GM18511 (cell line): ENCODE results near the gene SOWAHD.
A peak's percentile ranks its signal among the peaks of the same experiment; 100 is the strongest.
"Not testable (repeated sequence)": the region's sequence is repeated elsewhere in the genome, so short reads cannot be mapped to it uniquely, and the experiment has no call there.

Experiments
- ATAC-seq: cut with Tn5 transposase; IDR thresholded peaks from one replicate; pipeline ENCODE4 v1.9.1; 2021; ENCODE audit warnings: mild to moderate bottlenecking, moderate library complexity; ENCODE audit not compliant: unreplicated experiment

The SOWAHD gene

DNA sequence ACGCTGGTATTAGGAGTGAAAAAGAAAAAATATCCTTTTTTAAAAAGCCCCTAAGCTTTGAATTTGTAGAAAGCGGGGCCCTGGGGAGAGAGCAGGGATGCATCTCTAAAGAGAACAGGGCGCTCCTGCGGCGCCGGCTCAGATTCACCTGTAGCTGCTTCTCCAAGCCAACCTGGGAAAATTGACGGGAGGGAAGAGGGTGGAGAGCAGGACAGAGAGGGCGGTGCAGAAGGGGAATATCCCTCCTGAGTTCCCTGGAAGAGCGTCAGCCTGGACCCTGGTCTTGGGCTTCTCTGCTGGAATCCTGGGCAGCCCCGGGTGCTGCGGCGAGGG, 776 bp upstream of the SOWAHD start:
- no peak for ATAC-seq

- no peak for ATAC-seq
These were observed 401 bp downstream of the SOWAHD start for GRCh38 chrX:119758731-119759247.

DNA sequence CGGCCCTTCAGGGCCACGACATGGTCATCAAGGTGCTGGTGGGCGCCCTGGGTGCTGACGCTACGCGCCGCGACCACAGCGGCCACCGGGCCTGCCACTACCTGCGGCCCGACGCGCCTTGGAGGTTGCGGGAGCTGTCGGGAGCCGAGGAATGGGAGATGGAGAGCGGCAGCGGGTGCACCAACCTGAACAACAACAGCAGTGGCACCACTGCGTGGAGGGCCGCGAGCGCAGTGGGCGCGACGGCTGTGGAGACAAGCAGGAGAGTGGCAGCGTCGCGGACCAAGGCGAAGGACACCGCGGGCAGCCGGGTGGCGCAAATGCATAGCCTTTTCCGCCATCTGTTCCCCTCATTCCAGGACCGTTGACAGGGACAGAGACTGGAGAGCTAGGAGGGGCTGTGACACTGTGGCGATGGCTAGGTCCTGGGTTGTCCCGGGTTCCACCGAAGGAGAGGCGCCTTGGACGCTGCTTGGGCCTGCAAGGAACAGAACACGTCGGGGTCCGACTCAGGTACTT, 919 bp downstream of the SOWAHD start:
- no peak for ATAC-seq

DNA sequence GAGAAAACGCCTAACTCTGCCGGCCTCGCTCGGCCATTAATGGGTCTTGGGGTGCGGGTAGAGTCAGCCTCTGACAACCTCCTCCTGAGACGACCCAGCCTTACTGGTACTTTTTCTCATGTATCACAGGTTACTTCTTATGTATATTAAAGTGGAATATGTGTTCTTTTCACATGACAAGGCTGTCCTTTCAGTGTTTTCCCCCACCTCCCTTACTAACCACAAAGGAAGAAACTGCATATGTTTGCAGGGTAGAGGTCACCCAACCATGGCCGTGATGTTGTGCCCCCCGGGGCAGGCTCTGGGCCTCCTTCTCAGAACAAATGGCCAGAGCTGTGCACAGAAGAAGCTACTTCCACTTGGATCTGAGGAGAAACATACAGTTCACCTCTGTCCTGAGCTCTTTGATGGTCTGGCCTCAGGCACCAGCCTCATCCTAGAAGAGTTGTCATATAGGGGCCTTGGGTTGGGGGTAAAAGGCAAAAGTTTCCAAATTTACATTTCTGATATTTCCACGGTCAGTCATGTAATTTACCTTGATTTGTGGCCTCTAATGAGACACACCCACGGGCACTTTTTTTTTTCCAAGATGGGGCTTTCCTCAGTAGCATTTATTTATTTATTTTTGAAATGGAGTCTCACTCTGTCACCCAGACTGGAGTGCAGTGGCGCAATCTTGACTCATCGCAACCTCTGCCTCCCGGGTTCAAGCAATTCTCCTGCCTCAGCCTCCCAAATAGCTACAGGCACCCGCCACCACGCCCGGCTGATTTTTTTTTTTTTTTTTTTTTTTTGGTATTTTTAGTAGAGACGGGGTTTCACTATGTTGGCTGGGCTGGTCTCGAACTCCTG, 1.9 kb downstream of the SOWAHD start:
- ATAC-seq = no peak

GRCh38 chrX:119762718-119763117, 4.3 kb downstream of the SOWAHD start:
- no peak for ATAC-seq

GRCh38 chrX:119763181-119763580, 4.8 kb downstream of the SOWAHD start:
- no peak for ATAC-seq

- no peak for ATAC-seq
These were observed 5.5 kb downstream of the SOWAHD start for GRCh38 chrX:119763836-119764387.

GRCh38 chrX:119768436-119768835, 10.0 kb downstream of the SOWAHD start:
- ATAC-seq = not testable (repeated sequence)

DNA sequence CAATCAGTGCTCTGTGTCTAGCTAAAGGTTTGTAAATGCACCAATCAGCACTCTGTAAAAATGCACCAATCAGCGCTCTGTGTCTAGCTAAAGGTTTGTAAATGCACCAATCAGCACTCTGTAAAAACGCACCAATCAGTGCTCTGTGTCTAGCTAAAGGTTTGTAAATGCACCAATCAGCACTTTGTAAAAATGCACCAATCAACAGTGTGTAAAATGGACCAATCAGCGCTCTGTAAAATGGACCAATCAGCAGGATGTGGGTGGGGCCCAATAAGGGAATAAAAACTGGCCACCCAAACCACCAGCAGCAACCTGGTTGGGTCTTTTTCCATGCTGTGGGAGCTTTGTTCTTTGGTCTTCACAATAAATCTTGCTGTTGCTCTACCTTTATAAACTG, 11.0 kb downstream of the SOWAHD start:
- ATAC-seq = not testable (repeated sequence)

DNA sequence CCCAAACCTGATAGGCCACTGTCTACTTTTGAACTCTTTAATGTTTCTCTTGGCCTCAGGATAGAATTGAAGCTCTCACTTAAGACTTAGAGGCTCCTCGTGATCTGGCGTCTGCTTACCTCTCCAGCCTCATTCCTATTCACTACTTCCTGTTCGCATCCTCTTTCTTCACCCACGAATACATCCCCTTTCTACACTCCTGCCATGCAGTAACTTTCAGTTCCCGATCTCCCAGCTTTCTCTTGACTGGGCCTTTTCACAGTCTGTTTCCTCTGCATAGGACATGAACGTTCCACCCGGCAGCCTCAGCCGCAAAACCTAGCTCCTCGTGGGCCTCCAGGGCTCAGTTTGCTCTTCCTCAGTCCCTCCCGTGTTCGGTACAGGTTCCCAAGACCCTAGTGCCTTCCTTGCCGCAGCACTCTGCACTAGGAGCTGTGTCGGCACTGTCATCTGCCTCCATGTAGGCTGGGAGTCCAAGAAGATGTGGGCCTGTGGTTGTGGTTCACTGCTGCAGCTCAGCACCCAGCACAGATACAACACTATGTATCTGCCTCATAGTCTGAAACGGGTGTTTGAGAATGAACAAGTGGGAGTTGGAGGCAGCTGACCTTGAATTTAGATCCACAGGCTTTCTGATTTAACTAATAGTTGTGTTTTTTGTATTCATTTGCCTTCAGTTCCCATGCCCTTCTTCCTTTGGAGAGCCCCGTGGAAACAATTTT, 17.3 kb downstream of the SOWAHD start:
- ATAC-seq = peak; percentile 69

- no peak for ATAC-seq
These were observed 20.4 kb downstream of the SOWAHD start for GRCh38 chrX:119778829-119779228.

GRCh38 chrX:119783026-119783425, 24.6 kb downstream of the SOWAHD start:
- ATAC-seq = no peak

GRCh38 chrX:119784747-119785446, 26.5 kb downstream of the SOWAHD start:
- peak; percentile 78 for ATAC-seq

GRCh38 chrX:119790977-119791436, 32.6 kb downstream of the SOWAHD start:
- peak; percentile 32 for ATAC-seq

DNA sequence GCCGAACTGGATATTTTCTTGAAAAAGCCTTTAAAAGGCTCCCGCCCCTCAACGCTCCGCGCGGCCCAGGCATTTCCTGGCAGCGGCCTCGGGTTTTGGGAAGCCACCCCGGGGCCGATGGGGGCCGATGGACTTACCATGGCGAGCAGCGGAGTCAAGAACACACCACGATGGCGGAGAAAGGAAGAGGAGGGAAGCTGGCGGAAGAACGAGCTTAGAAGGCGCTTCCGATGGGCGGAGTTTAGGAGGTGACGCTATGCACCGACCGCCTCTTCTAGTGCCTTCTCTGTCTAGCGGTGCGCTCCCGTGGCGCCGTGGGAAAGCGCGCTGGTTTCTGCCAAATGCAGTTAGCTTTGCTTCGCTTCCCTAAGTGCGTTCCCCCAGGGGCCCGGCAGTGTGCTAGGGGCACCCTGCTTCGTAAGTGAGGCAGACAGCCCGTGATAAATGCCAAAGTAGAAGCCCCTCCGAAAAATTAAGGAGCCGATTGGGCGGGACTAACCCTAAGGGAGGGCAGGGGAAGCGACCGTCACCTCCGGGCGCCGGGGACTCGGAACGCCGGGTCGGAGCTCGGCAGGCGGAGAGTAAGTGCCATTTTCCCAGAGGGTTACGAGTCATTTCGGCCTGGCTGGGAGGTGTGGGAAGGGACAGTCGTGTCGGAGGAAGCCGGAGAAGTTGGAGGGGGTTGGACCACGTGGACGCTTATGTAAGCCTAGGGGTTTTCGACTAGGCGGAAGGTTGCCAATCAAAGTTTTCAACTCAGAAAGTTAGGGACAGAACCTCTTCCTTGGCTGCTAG, 33.2 kb downstream of the SOWAHD start, which contains the start of gene RPL39:
Gene RPL39, minus strand, starts transcription at position 194 of the 795 bp plus-strand sequence. Its CDS starts 54 bp downstream, at position 140.
- ATAC-seq = peak; percentile 95

GRCh38 chrX:119801253-119802221, 43.1 kb downstream of the SOWAHD start:
- no peak for ATAC-seq

- ATAC-seq = no peak
These were observed 44.2 kb downstream of the SOWAHD start for GRCh38 chrX:119802546-119802945.

DNA sequence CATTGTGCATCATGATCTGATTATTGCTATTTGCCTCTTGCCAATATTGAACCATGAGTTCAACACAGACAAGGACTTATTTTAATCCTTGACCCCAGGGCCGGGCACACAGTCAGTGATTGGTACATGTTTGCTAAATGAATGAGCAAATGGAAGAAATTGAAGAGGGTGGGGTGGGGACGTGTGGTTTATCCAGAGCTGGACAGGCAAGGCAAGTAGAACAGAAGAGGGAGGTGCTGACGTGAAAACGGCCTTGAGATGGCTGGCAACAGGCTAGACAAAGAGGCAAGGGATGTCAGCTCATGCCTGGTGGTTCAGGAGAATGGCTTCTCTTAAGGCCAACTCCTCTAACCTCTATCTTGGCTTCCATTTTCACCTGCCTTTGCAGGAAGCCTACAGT, 50.1 kb downstream of the SOWAHD start:
- not testable (repeated sequence) for ATAC-seq
